CD14-positive monocyte (primary cell): Measurements from ENCODE around the gene IGFALS. TPM values are rescaled to one million over a fixed set of nuclear protein-coding genes. Genes with fewer than 3 reads are reported as not detected.
"Not testable (repeated sequence)": the region's sequence is repeated elsewhere in the genome, so short reads cannot be mapped to it uniquely, and the experiment has no call there.

ENCODE experiments used
- DNase-seq, 3 donors: peaks; one replicate each; pipeline ENCODE4 v3.0.0-alpha.2; 2011 to 2022
- H2AFZ ChIP-seq: 2 replicates; pipeline ENCODE4 v1.6.0; 2012; ENCODE audit warnings: mild to moderate bottlenecking, low read depth, low read length, inconsistent platforms; ENCODE audit not compliant: insufficient read depth, poor library complexity, severe bottlenecking
- H3K27ac ChIP-seq, 2 donors: 1 replicate in 1 of 2; 2 replicates in 1 of 2; pipeline ENCODE4 v1.5.1; 2012 to 2013; ENCODE audit warnings: low read length in 2 of 2, control low read depth in 1 of 2, inconsistent platforms in 1 of 2, low read depth in 1 of 2, mild to moderate bottlenecking in 1 of 2
- H3K27me3 ChIP-seq, 2 donors: one replicate each; pipeline versions ENCODE4 v1.6.0 to v1.6.1; 2011 to 2013; ENCODE audit warnings: low read length in 2 of 2; ENCODE audit not compliant: control insufficient read depth in 2 of 2, insufficient read depth in 2 of 2
- H3K36me3 ChIP-seq, 2 donors: replicated peaks in 1 of 2; 1 replicate in 1 of 2; 2 replicates in 1 of 2; pipeline versions ENCODE4 v1.5.1 to v1.6.1; 2012 to 2013; ENCODE audit warnings: low read length in 2 of 2, control low read depth in 1 of 2, inconsistent platforms in 1 of 2, mild to moderate bottlenecking in 1 of 2; ENCODE audit not compliant: insufficient read depth in 2 of 2, control insufficient read depth in 1 of 2
- H3K4me1 ChIP-seq, 2 donors: 1 replicate in 1 of 2; 2 replicates in 1 of 2; pipeline versions ENCODE4 v1.5.1 to v1.6.1; 2012 to 2013; ENCODE audit warnings: low read length in 2 of 2, control low read depth in 1 of 2, inconsistent platforms in 1 of 2, mild to moderate bottlenecking in 1 of 2, moderate library complexity in 1 of 2; ENCODE audit not compliant: insufficient read depth in 2 of 2, control insufficient read depth in 1 of 2
- H3K4me2 ChIP-seq: replicated peaks from 2 replicates; pipeline ENCODE3; 2012; ENCODE audit warnings: low read length, moderate library complexity, mild to moderate bottlenecking; ENCODE audit not compliant: poor library complexity, severe bottlenecking; ENCODE audit errors: extremely low read depth
- H3K4me3 ChIP-seq, 3 experiments: fragments of 200-600 bp in 1 of 3; sonication (generic) in 1 of 3; replicated peaks in 1 of 3; 1 replicate in 2 of 3; 2 replicates in 1 of 3; pipeline ENCODE4 v1.5.1; 2011 to 2013; ENCODE audit warnings: low read length in 3 of 3, mild to moderate bottlenecking in 3 of 3, control low read depth in 2 of 3, low read depth in 2 of 3, inconsistent platforms in 1 of 3, moderate library complexity in 1 of 3
- H3K79me2 ChIP-seq: 2 replicates; pipeline ENCODE4 v1.6.0; 2012; ENCODE audit warnings: mild to moderate bottlenecking, control low read depth, inconsistent platforms, low read length, moderate library complexity; ENCODE audit not compliant: insufficient read depth
- H3K9ac ChIP-seq: 2 replicates; pipeline ENCODE4 v1.6.0; 2017; ENCODE audit warnings: low read length, mild to moderate bottlenecking; ENCODE audit not compliant: insufficient read depth, poor library complexity, severe bottlenecking
- H3K9me3 ChIP-seq, 2 donors: replicated peaks in 1 of 2; 1 replicate in 1 of 2; 2 replicates in 1 of 2; pipeline versions ENCODE4 v1.5.1 to v1.6.1; 2012 to 2013; ENCODE audit warnings: low read length in 2 of 2, control low read depth in 1 of 2; ENCODE audit not compliant: control insufficient read depth in 1 of 2, insufficient read depth in 1 of 2
- H4K20me1 ChIP-seq: 2 replicates; pipeline ENCODE4 v1.6.0; 2012; ENCODE audit warnings: mild to moderate bottlenecking, low read length, control low read depth, moderate library complexity; ENCODE audit not compliant: insufficient read depth
- H3K27ac Mint-ChIP-seq, 7 donors: one replicate each; pipeline ENCODE4 v1.8.0; 2020; ENCODE audit warnings: mild to moderate bottlenecking in 7 of 7, mixed read lengths in 7 of 7, moderate library complexity in 6 of 7, inconsistent platforms in 2 of 7
- H3K27me3 Mint-ChIP-seq, 3 donors: one replicate each; pipeline ENCODE4 v1.8.0; 2021 to 2022; ENCODE audit warnings: low read depth in 3 of 3, mild to moderate bottlenecking in 3 of 3, mixed read lengths in 3 of 3, moderate library complexity in 3 of 3, inconsistent platforms in 1 of 3
- H3K36me3 Mint-ChIP-seq, 2 donors: one replicate each; pipeline ENCODE4 v1.8.0; 2020; ENCODE audit warnings: mixed read lengths in 2 of 2, inconsistent platforms in 1 of 2, mild to moderate bottlenecking in 1 of 2
- H3K4me1 Mint-ChIP-seq: one replicate; pipeline ENCODE4 v1.8.0; 2020; ENCODE audit warnings: mild to moderate bottlenecking, mixed read lengths
- H3K4me3 Mint-ChIP-seq, 2 donors: one replicate each; pipeline ENCODE4 v1.8.0; 2020; ENCODE audit warnings: mild to moderate bottlenecking in 2 of 2, mixed read lengths in 2 of 2, moderate library complexity in 1 of 2
- H3K9me3 Mint-ChIP-seq, 7 donors: one replicate each; pipeline ENCODE4 v1.8.0; 2020 to 2022; ENCODE audit warnings: mixed read lengths in 7 of 7, mild to moderate bottlenecking in 6 of 7, moderate library complexity in 6 of 7, inconsistent platforms in 2 of 7
- CTCF ChIP-seq: fragments of 200-600 bp; IDR thresholded peaks from one replicate; pipeline ENCODE4 v1.8.0; 2022; ENCODE audit warnings: antibody characterized with exemption, mild to moderate bottlenecking
- WGBS: methylation state at CpG from one replicate; pipeline ENCODE4 v1.1.5; 2013; ENCODE audit warnings: missing lambda C conversion rate; ENCODE audit not compliant: insufficient coverage; 5-methylcytosine and 5-hydroxymethylcytosine counted together
- intact Hi-C, 2 donors: fragments of 100-400 bp; cut with micrococcal nuclease; formaldehyde crosslinking; loops; one replicate each; pipeline versions ENCODE4 v1.15.0 to v1.15.1; 2023
- polyA plus RNA-seq, 3 donors: library from polyadenylated mRNA; depleted of rRNA in 1 of 3; unstranded in 2 of 3; stranded (reverse) in 1 of 3; fragments of 300-500 nt in 2 of 3; fragments of >200 nt in 1 of 3; fragmentation: Illumina TruSeq in 2 of 3; gene quantifications; 1 replicate in 2 of 3; 2 replicates in 1 of 3; pipeline ENCODE4 v1.2.3, GENCODE V29; 2012 to 2021

Gene IGFALS
- polyA plus RNA-seq, 3 donors: 0.07 TPM; not detected in 2

GRCh38 chr16:1800701-1801100 is 7.2 kb upstream of the IGFALS start:
- Histone ChIP-seq H3K4me3 (no peak overlapping the region), H3K27ac (no peak overlapping the region), H3K9me3 (peaks cover 5 to 28% of the 10 kb centered on the region in 2 donors), H3K4me2 (no peak overlapping the region), H3K4me1 (no peaks in the 10 kb centered on the region), H2AFZ (no peak overlapping the region), H3K9ac (no peak overlapping the region), H3K79me2 (no peaks in the 10 kb centered on the region), H4K20me1 (no peaks in the 10 kb centered on the region), H3K27me3 (no peaks in the 10 kb centered on the region), H3K36me3 (no peaks in the 10 kb centered on the region)
- H3K4me3 Mint-ChIP-seq: no peak overlapping the region
- intact Hi-C loops: no loop called here
- no peaks in the 10 kb centered on the region for H3K4me1 Mint-ChIP-seq
- peaks cover 0 to 4% (median 0%) of the 10 kb centered on the region in 3 donors for H3K27me3 Mint-ChIP-seq
- DNase-seq: no peak
- peaks cover 9 to 35% (median 28%) of the 10 kb centered on the region in 7 donors for H3K9me3 Mint-ChIP-seq
- no peak overlapping the region for H3K27ac Mint-ChIP-seq
- peaks cover 0 to 3% of the 10 kb centered on the region in 2 donors for H3K36me3 Mint-ChIP-seq
- WGBS: 97% methylated on average over 6 of the region's 10 CpGs
- no peak for TF ChIP-seq CTCF

- H2AFZ ChIP-seq, H3K4me3 ChIP-seq, H3K4me1 Mint-ChIP-seq, H3K27me3 Mint-ChIP-seq, H3K4me3 Mint-ChIP-seq, intact Hi-C loops, H3K79me2 ChIP-seq, H3K27ac Mint-ChIP-seq, H3K27ac ChIP-seq, H3K36me3 Mint-ChIP-seq, H3K36me3 ChIP-seq, H3K27me3 ChIP-seq, H3K4me2 ChIP-seq, H3K9ac ChIP-seq, DNase-seq, H3K4me1 ChIP-seq, H4K20me1 ChIP-seq: not testable (repeated sequence)
- peaks cover 5 to 28% of the 10 kb centered on the region in 2 donors for H3K9me3 ChIP-seq
- peaks cover 9 to 35% (median 28%) of the 10 kb centered on the region in 7 donors for H3K9me3 Mint-ChIP-seq
- no CpG with 5 or more reads among the region's 5 CpGs for WGBS
Measured at GRCh38 chr16:1799263-1799662, 5.8 kb upstream of the IGFALS start.
